Stimulated activated CD8-positive, alpha-beta memory T cell treated with anti-CD3 and anti-CD28 coated beads, Interleukin-12 subunit alpha, Interleukin-12 subunit beta, amount 100 ng/mL, for 24 hours (primary cell): ENCODE results near the gene PDZD4.

ENCODE experiments used
- DNase-seq: peaks from one replicate; pipeline ENCODE4 v3.0.0-alpha.2; 2020; ENCODE audit errors: extremely low read depth

The PDZD4 gene

GRCh38 chrX:153755136-153755535 lies 75.2 kb downstream of the PDZD4 start:
- no peak for DNase-seq
